HL-60 (cell line): ENCODE data around the gene IBA57.

Source experiments
- DNase-seq, 2 experiments: peaks; one replicate each; pipeline ENCODE4 v3.0.0-alpha.2; 2010 to 2020; ENCODE audit warnings: low read depth in 1 of 2, low spot score in 1 of 2
- H3K27ac ChIP-seq: fragments of 250-450 bp; sonication (Bioruptor Pico); replicated peaks from 2 replicates; pipeline ENCODE4 v1.5.1; 2020; ENCODE audit warnings: mild to moderate bottlenecking, moderate library complexity
- H3K27me3 ChIP-seq: fragments of 250-450 bp; sonication (Bioruptor Pico); 2 replicates; pipeline ENCODE4 v1.5.1; 2021; ENCODE audit warnings: mild to moderate bottlenecking, moderate library complexity; ENCODE audit not compliant: insufficient read depth, poor library complexity, severe bottlenecking
- H3K4me3 ChIP-seq: replicated peaks from 2 replicates; pipeline ENCODE4 v1.5.1; 2011; ENCODE audit warnings: mild to moderate bottlenecking, control low read depth, low read length; ENCODE audit not compliant: insufficient read depth
- GABPA ChIP-seq: IDR thresholded peaks from 2 replicates; pipeline ENCODE4 v1.6.1; 2012; ENCODE audit warnings: low read depth
- POLR2AphosphoS5 ChIP-seq: IDR thresholded peaks from 2 replicates; pipeline ENCODE4 v1.6.1; 2012; ENCODE audit warnings: low read depth
- SPI1 ChIP-seq: IDR thresholded peaks from 2 replicates; pipeline ENCODE4 v1.6.1; 2012; ENCODE audit warnings: low read depth, mild to moderate bottlenecking, borderline replicate concordance
- TF ChIP-seq, protein P1 (sequence below): IDR thresholded peaks from 2 replicates; pipeline ENCODE4 v1.6.1; 2012; ENCODE audit warnings: low read depth; ENCODE audit not compliant: insufficient replicate concordance
- TF ChIP-seq, protein P2 (sequence below): IDR thresholded peaks from one replicate; pipeline ENCODE4 v1.5.1; 2011; ENCODE audit warnings: low read length, control low read depth, inconsistent platforms; ENCODE audit not compliant: insufficient read depth

The IBA57 gene

DNA sequence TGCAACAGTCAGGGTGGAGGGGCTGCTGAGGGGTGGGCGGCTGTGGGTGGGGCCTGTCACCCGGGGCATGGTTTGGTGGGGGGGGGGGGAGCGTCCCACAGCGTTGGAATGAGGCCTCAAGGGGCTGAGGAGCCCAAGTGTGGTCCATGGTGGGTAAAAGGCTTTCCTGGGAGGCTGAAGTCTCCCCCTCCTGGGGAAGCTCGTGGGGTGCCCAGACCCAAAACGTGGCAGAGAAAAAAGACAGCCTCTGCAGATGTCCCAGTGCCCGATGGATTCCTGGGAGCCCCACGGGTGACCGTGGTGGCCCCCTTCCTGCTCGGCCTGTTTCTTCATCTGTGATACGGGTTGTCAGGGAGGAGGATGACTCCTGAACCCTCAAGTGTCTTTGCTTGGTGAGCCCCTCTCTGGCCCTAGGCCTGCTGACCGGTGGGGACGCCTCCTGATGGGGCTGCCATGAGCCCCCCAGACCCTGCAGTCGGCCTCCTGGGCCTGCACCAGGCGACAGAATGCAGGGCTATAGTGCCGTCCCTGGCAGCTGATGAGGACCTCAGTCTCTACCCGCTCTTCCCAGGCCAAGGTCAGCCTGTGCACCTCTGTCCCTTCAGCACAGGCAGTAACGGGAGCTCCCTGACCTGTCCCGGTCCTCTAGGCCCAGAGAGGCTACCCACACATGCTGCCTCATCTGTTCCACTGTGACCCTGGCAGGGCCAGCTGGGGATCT is 43.4 kb downstream of the IBA57 start:
- Histone ChIP-seq H3K27me3 (peaks cover 2% of the 10 kb centered on the region), H3K27ac (no peak overlapping the region), H3K4me3 (no peak overlapping the region)
- TF ChIP-seq GABPA = no peak
- no peak for TF ChIP-seq POLR2AphosphoS5
- TF ChIP-seq SPI1 = no peak
- TF ChIP-seq, protein P1, sequence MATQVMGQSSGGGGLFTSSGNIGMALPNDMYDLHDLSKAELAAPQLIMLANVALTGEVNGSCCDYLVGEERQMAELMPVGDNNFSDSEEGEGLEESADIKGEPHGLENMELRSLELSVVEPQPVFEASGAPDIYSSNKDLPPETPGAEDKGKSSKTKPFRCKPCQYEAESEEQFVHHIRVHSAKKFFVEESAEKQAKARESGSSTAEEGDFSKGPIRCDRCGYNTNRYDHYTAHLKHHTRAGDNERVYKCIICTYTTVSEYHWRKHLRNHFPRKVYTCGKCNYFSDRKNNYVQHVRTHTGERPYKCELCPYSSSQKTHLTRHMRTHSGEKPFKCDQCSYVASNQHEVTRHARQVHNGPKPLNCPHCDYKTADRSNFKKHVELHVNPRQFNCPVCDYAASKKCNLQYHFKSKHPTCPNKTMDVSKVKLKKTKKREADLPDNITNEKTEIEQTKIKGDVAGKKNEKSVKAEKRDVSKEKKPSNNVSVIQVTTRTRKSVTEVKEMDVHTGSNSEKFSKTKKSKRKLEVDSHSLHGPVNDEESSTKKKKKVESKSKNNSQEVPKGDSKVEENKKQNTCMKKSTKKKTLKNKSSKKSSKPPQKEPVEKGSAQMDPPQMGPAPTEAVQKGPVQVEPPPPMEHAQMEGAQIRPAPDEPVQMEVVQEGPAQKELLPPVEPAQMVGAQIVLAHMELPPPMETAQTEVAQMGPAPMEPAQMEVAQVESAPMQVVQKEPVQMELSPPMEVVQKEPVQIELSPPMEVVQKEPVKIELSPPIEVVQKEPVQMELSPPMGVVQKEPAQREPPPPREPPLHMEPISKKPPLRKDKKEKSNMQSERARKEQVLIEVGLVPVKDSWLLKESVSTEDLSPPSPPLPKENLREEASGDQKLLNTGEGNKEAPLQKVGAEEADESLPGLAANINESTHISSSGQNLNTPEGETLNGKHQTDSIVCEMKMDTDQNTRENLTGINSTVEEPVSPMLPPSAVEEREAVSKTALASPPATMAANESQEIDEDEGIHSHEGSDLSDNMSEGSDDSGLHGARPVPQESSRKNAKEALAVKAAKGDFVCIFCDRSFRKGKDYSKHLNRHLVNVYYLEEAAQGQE = no peak
- TF ChIP-seq, protein P2, sequence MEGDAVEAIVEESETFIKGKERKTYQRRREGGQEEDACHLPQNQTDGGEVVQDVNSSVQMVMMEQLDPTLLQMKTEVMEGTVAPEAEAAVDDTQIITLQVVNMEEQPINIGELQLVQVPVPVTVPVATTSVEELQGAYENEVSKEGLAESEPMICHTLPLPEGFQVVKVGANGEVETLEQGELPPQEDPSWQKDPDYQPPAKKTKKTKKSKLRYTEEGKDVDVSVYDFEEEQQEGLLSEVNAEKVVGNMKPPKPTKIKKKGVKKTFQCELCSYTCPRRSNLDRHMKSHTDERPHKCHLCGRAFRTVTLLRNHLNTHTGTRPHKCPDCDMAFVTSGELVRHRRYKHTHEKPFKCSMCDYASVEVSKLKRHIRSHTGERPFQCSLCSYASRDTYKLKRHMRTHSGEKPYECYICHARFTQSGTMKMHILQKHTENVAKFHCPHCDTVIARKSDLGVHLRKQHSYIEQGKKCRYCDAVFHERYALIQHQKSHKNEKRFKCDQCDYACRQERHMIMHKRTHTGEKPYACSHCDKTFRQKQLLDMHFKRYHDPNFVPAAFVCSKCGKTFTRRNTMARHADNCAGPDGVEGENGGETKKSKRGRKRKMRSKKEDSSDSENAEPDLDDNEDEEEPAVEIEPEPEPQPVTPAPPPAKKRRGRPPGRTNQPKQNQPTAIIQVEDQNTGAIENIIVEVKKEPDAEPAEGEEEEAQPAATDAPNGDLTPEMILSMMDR = no peak
- DNase-seq = no peak

DNA sequence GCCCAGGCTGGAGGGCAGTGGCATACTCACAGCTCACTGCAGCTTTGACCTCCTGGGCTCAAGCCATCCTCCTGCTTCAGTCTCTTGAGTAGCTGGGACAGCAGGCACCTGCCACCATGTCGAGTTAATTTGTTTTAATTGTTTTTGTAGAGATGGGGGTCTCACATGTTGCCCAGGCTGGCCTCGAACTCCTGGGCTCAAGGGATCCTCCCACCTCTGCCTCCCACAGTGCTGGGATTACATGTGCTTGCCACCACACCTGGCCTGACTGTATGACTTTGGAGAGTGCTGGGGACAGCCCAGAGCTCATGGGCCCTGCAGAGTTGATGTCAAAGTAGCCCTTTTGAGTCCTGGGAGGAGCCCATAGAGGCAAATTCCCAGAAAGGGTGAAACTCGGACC is 44.1 kb downstream of the IBA57 start:
- peaks cover 6% of the 10 kb centered on the region for H3K27me3 ChIP-seq
- H3K4me3 ChIP-seq = no peak overlapping the region
- TF ChIP-seq, protein P1 = no peak
- TF ChIP-seq GABPA = no peak
- TF ChIP-seq POLR2AphosphoS5 = no peak
- no peak overlapping the region for H3K27ac ChIP-seq
- DNase-seq = no peak

DNA sequence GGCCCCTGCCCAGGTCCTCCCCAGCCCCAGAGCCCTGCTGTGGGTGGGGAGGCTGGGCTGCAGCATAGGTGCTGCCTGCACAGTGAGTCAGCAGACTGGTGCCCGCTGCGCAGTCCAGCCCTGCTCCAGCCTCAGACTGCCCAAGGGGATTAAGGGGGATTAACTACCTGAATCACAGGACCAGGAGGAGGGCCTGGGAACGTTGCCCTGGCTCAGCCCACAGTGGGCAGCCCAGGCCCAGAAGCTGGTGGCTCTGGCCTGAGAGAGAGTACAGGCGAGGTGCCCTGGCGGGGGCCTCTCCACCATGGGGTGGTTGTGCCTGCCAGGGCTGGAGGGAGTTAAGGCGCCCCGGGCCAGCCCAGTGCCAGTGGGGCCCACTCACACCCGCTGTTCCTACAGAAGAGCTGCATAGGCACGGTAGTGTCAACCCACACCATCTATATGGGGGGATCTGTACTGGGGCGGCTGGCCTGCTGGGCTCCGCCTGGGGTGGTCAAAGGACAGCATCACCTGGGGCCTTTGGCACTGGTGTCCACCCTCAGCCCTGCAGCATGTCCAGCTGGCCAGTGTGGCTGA is 44.6 kb downstream of the IBA57 start:
- no peak for DNase-seq
- no peak for TF ChIP-seq SPI1
- TF ChIP-seq, protein P2 = no peak
- TF ChIP-seq GABPA = no peak
- no peak for TF ChIP-seq POLR2AphosphoS5
- TF ChIP-seq, protein P1 = no peak
- Histone ChIP-seq H3K27ac (no peak overlapping the region), H3K27me3 (peaks cover 6% of the 10 kb centered on the region), H3K4me3 (no peak overlapping the region)
